ENCODE data around the gene TCERG1L.

Gene TCERG1L

GRCh38 chr10:131252567-131253276 lies 58.8 kb downstream of the TCERG1L start:
- H3K27ac Mint-ChIP-seq, result no peak overlapping the region
- H3K27me3 Mint-ChIP-seq, result no peaks in the 10 kb centered on the region
- no peaks in the 10 kb centered on the region for H3K4me1 Mint-ChIP-seq (ENCODE audit: low read depth)
- H3K36me3 Mint-ChIP-seq (ENCODE audit: low read depth), result no peaks in the 10 kb centered on the region
- DNase-seq, result no peak
- H3K4me3 Mint-ChIP-seq, result no peak overlapping the region
- no peaks in the 10 kb centered on the region for H3K9me3 Mint-ChIP-seq

- H3K4me3 Mint-ChIP-seq, result no peak overlapping the region
- H3K36me3 Mint-ChIP-seq (ENCODE audit: low read depth), result no peaks in the 10 kb centered on the region
- DNase-seq, result no peak
- H3K9me3 Mint-ChIP-seq, result no peaks in the 10 kb centered on the region
- no peaks in the 10 kb centered on the region for H3K27me3 Mint-ChIP-seq
- H3K4me1 Mint-ChIP-seq (ENCODE audit: low read depth), result no peaks in the 10 kb centered on the region
- H3K27ac Mint-ChIP-seq, result no peak overlapping the region
Measured at GRCh38 chr10:131251146-131251541, 60.4 kb downstream of the TCERG1L start.

GRCh38 chr10:131250454-131251145 lies 60.9 kb downstream of the TCERG1L start:
- no peaks in the 10 kb centered on the region for H3K27me3 Mint-ChIP-seq
- no peaks in the 10 kb centered on the region for H3K36me3 Mint-ChIP-seq (ENCODE audit: low read depth)
- no peak for DNase-seq
- H3K4me3 Mint-ChIP-seq, result no peak overlapping the region
- H3K9me3 Mint-ChIP-seq, result no peaks in the 10 kb centered on the region
- H3K27ac Mint-ChIP-seq, result no peak overlapping the region
- no peaks in the 10 kb centered on the region for H3K4me1 Mint-ChIP-seq (ENCODE audit: low read depth)

GRCh38 chr10:131249955-131250344 lies 61.6 kb downstream of the TCERG1L start:
- Mint-ChIP-seq H3K4me1 (ENCODE audit: low read depth) (no peaks in the 10 kb centered on the region), H3K9me3 (no peaks in the 10 kb centered on the region), H3K27ac (no peak overlapping the region), H3K36me3 (ENCODE audit: low read depth) (no peaks in the 10 kb centered on the region), H3K27me3 (no peaks in the 10 kb centered on the region), H3K4me3 (no peak overlapping the region)
- DNase-seq, result no peak

GRCh38 chr10:131249238-131249954 lies 62.1 kb downstream of the TCERG1L start:
- DNase-seq, result no peak
- Mint-ChIP-seq H3K27ac (no peak overlapping the region), H3K4me3 (no peak overlapping the region), H3K36me3 (ENCODE audit: low read depth) (no peaks in the 10 kb centered on the region), H3K27me3 (no peaks in the 10 kb centered on the region), H3K9me3 (no peaks in the 10 kb centered on the region), H3K4me1 (ENCODE audit: low read depth) (no peaks in the 10 kb centered on the region)

GRCh38 chr10:131248376-131249165 lies 63.0 kb downstream of the TCERG1L start:
- no peak for DNase-seq
- Mint-ChIP-seq H3K36me3 (ENCODE audit: low read depth) (no peaks in the 10 kb centered on the region), H3K27me3 (no peaks in the 10 kb centered on the region), H3K4me1 (ENCODE audit: low read depth) (no peaks in the 10 kb centered on the region), H3K27ac (no peak overlapping the region), H3K4me3 (no peak overlapping the region), H3K9me3 (no peaks in the 10 kb centered on the region)

GRCh38 chr10:131247873-131248272 lies 63.6 kb downstream of the TCERG1L start:
- Mint-ChIP-seq H3K27ac (no peak overlapping the region), H3K9me3 (no peaks in the 10 kb centered on the region), H3K4me3 (no peak overlapping the region), H3K4me1 (ENCODE audit: low read depth) (no peaks in the 10 kb centered on the region), H3K36me3 (ENCODE audit: low read depth) (no peaks in the 10 kb centered on the region), H3K27me3 (no peaks in the 10 kb centered on the region)
- no peak for DNase-seq

- H3K9me3 Mint-ChIP-seq, result no peaks in the 10 kb centered on the region
- no peak for DNase-seq
- no peak overlapping the region for H3K4me3 Mint-ChIP-seq
- H3K36me3 Mint-ChIP-seq (ENCODE audit: low read depth), result no peaks in the 10 kb centered on the region
- no peaks in the 10 kb centered on the region for H3K27me3 Mint-ChIP-seq
- no peaks in the 10 kb centered on the region for H3K4me1 Mint-ChIP-seq (ENCODE audit: low read depth)
- no peak overlapping the region for H3K27ac Mint-ChIP-seq
Measured at GRCh38 chr10:131246775-131247174, 64.7 kb downstream of the TCERG1L start.

- DNase-seq, result no peak
- H3K27me3 Mint-ChIP-seq, result no peaks in the 10 kb centered on the region
- H3K9me3 Mint-ChIP-seq, result no peaks in the 10 kb centered on the region
- no peak overlapping the region for H3K4me3 Mint-ChIP-seq
- no peak overlapping the region for H3K27ac Mint-ChIP-seq
- H3K36me3 Mint-ChIP-seq (ENCODE audit: low read depth), result no peaks in the 10 kb centered on the region
- H3K4me1 Mint-ChIP-seq (ENCODE audit: low read depth), result no peaks in the 10 kb centered on the region
Measured at GRCh38 chr10:131246089-131246488, 65.4 kb downstream of the TCERG1L start.

GRCh38 chr10:131245475-131246059 lies 66.0 kb downstream of the TCERG1L start:
- Mint-ChIP-seq H3K36me3 (ENCODE audit: low read depth) (no peaks in the 10 kb centered on the region), H3K9me3 (no peaks in the 10 kb centered on the region), H3K4me3 (no peak overlapping the region), H3K27ac (no peak overlapping the region), H3K27me3 (no peaks in the 10 kb centered on the region), H3K4me1 (ENCODE audit: low read depth) (no peaks in the 10 kb centered on the region)
- DNase-seq, result no peak

- H3K4me3 Mint-ChIP-seq, result no peak overlapping the region
- no peaks in the 10 kb centered on the region for H3K9me3 Mint-ChIP-seq
- no peaks in the 10 kb centered on the region for H3K36me3 Mint-ChIP-seq (ENCODE audit: low read depth)
- no peak for DNase-seq
- H3K27me3 Mint-ChIP-seq, result no peaks in the 10 kb centered on the region
- no peak overlapping the region for H3K27ac Mint-ChIP-seq
- H3K4me1 Mint-ChIP-seq (ENCODE audit: low read depth), result no peaks in the 10 kb centered on the region
Measured at GRCh38 chr10:131244836-131245235, 66.7 kb downstream of the TCERG1L start.

GRCh38 chr10:131243076-131243475 lies 68.4 kb downstream of the TCERG1L start:
- H3K27ac Mint-ChIP-seq, result no peak overlapping the region
- H3K36me3 Mint-ChIP-seq (ENCODE audit: low read depth), result no peaks in the 10 kb centered on the region
- H3K4me1 Mint-ChIP-seq (ENCODE audit: low read depth), result no peaks in the 10 kb centered on the region
- H3K9me3 Mint-ChIP-seq, result no peaks in the 10 kb centered on the region
- DNase-seq, result no peak
- no peak overlapping the region for H3K4me3 Mint-ChIP-seq
- no peaks in the 10 kb centered on the region for H3K27me3 Mint-ChIP-seq

- Mint-ChIP-seq H3K36me3 (ENCODE audit: low read depth) (no peaks in the 10 kb centered on the region), H3K4me1 (ENCODE audit: low read depth) (no peaks in the 10 kb centered on the region), H3K9me3 (no peaks in the 10 kb centered on the region), H3K4me3 (no peak overlapping the region), H3K27me3 (peaks cover 3% of the 10 kb centered on the region), H3K27ac (no peak overlapping the region)
- no peak for DNase-seq
Measured at GRCh38 chr10:131242007-131242406, 69.5 kb downstream of the TCERG1L start.

GRCh38 chr10:131240691-131241090 lies 70.8 kb downstream of the TCERG1L start:
- H3K4me1 Mint-ChIP-seq (ENCODE audit: low read depth), result no peaks in the 10 kb centered on the region

More at GRCh38 chr10:131240691-131241090, 70.8 kb downstream of the TCERG1L start:
- Mint-ChIP-seq H3K4me3 (no peak overlapping the region), H3K36me3 (ENCODE audit: low read depth) (no peaks in the 10 kb centered on the region), H3K27me3 (peaks cover 3% of the 10 kb centered on the region), H3K27ac (no peak overlapping the region), H3K9me3 (no peaks in the 10 kb centered on the region)
- no peak for DNase-seq

Measured in activated T-cell treated with anti-CD3 and anti-CD28 coated beads, Interleukin-2, amount 50 U/mL, for 24 hours (primary cell).